K562 (cell line): ENCODE data around the gene MFNG. TPM values are rescaled to one million over a fixed set of nuclear protein-coding genes. Genes with fewer than 3 reads are reported as not detected.

ENCODE experiments used
- ATAC-seq: fragments of 200-7000 bp; cut with Tn5 transposase; 3 replicates; pipeline ENCODE4 v1.9.1; 2020; ENCODE audit warnings: moderate library complexity
- BruUV-seq: library from RNA; stranded (reverse); fragments of 400-500 nt; replicated peaks from 2 replicates; lab custom pipeline; 2021; lab: Mats Ljungman, UMichigan
- CTCF ChIA-PET: fragments of 300-600 bp; formaldehyde crosslinking; extraction: SDS; loops from one replicate; lab custom pipeline; 2021; ENCODE audit warnings: low intra/inter-chr PET ratio; lab: Yijun Ruan, JAX
- POLR2A ChIA-PET: fragments of 300-600, 350-650 bp; sonication (Branson Sonifier 250); formaldehyde crosslinking; extraction: SDS; loops from one replicate; lab custom pipeline; 2021; ENCODE audit warnings: antibody characterized with exemption, inconsistent platforms; lab: Yijun Ruan, JAX
- DNase-seq, 4 experiments: peaks; one replicate each; pipeline versions ENCODE4 v3.0.0 to v3.0.0-alpha.2; 2011 to 2018; ENCODE audit warnings: low spot score in 3 of 4, mixed read lengths in 3 of 4; ENCODE audit errors: extremely low read depth in 1 of 4
- FAIRE-seq: peaks from 2 replicates; lab custom pipeline; 2011; peaks lifted over from hg19 to GRCh38; lab: Jason Lieb, UNC
- H2AFZ ChIP-seq: 2 replicates; pipeline ENCODE4 v1.6.0; 2011; ENCODE audit warnings: low read depth, low read length, control low read depth, inconsistent platforms
- H3K27ac ChIP-seq: fragments of 200-600 bp; 3 replicates; pipeline ENCODE4 v1.8.0; 2011; ENCODE audit warnings: low read depth, mild to moderate bottlenecking, control low read depth, inconsistent platforms, low read length, moderate library complexity, mixed read lengths; ENCODE audit errors: extremely low read depth
- H3K27me3 ChIP-seq, 2 experiments: fragments of 300-600 bp in 1 of 2; 2 replicates in 1 of 2; 3 replicates in 1 of 2; pipeline versions ENCODE4 v1.6.0 to v1.8.0; 2011; ENCODE audit warnings: inconsistent platforms in 2 of 2, low read length in 2 of 2, mild to moderate bottlenecking in 1 of 2, mixed read lengths in 1 of 2, moderate library complexity in 1 of 2; ENCODE audit not compliant: control insufficient read depth in 2 of 2, insufficient read depth in 2 of 2
- H3K36me3 ChIP-seq: fragments of 300-600 bp; 3 replicates; pipeline ENCODE4 v1.8.0; 2011; ENCODE audit warnings: mild to moderate bottlenecking, low read length, inconsistent platforms; ENCODE audit not compliant: control insufficient read depth, insufficient read depth
- H3K4me1 ChIP-seq, 2 experiments: fragments of 200-600 bp in 1 of 2; replicated peaks in 1 of 2; 2 replicates in 1 of 2; 3 replicates in 1 of 2; pipeline versions ENCODE4 v1.5.1 to v1.8.0; 2011; ENCODE audit warnings: inconsistent platforms in 2 of 2, low read length in 2 of 2, mild to moderate bottlenecking in 1 of 2, mixed read lengths in 1 of 2, moderate library complexity in 1 of 2; ENCODE audit not compliant: control insufficient read depth in 2 of 2, insufficient read depth in 2 of 2
- H3K4me2 ChIP-seq: 2 replicates; pipeline ENCODE4 v1.6.1; 2011; ENCODE audit warnings: low read length, control low read depth, inconsistent platforms, mixed read lengths; ENCODE audit not compliant: insufficient read depth
- H3K4me3 ChIP-seq: fragments of 200-600 bp; sonication (generic), shearing (Covaris generic); 2 replicates; pipeline ENCODE4 v1.5.1; 2016; ENCODE audit warnings: control low read depth, inconsistent platforms
- H3K79me2 ChIP-seq: fragments of 200-600 bp; 3 replicates; pipeline ENCODE4 v1.8.0; 2011; ENCODE audit warnings: low read length, inconsistent platforms; ENCODE audit not compliant: control insufficient read depth, insufficient read depth
- H3K9ac ChIP-seq, 2 experiments: 2 replicates each; pipeline versions ENCODE4 v1.6.0 to v1.6.1; 2011; ENCODE audit warnings: low read depth in 2 of 2, low read length in 2 of 2, control low read depth in 1 of 2, inconsistent platforms in 1 of 2, mild to moderate bottlenecking in 1 of 2, mixed read lengths in 1 of 2; ENCODE audit not compliant: insufficient read depth in 1 of 2
- H3K9me1 ChIP-seq: one replicate; pipeline ENCODE4 v1.6.0; 2011; ENCODE audit warnings: inconsistent platforms, mild to moderate bottlenecking, low read length, moderate library complexity; ENCODE audit not compliant: control insufficient read depth, insufficient read depth
- H3K9me3 ChIP-seq: replicated peaks from 2 replicates; pipeline ENCODE4 v1.5.1; 2011; ENCODE audit warnings: low read depth, low read length, inconsistent platforms; ENCODE audit not compliant: control insufficient read depth, insufficient read depth
- H4K20me1 ChIP-seq: replicated peaks from 2 replicates; pipeline ENCODE4 v1.6.1; 2011; ENCODE audit warnings: low read length, inconsistent platforms, mixed read lengths; ENCODE audit not compliant: control insufficient read depth, insufficient read depth
- CHD4 ChIP-seq: fragments of 200-600 bp; sonication (generic); IDR thresholded peaks from 3 replicates; pipeline ENCODE4 v1.6.1; 2012; ENCODE audit warnings: low read depth, mild to moderate bottlenecking, mixed read lengths, low read length, inconsistent platforms; ENCODE audit not compliant: insufficient read depth, insufficient replicate concordance, poor library complexity, severe bottlenecking
- FOXM1 ChIP-seq, 2 experiments: fragments of 450-650 bp in 1 of 2; sonication (generic) in 1 of 2; formaldehyde crosslinking in 1 of 2; IDR thresholded peaks; 2 replicates each; pipeline versions ENCODE4 v1.6.1 to v1.9.0; 2017 to 2022; ENCODE audit warnings: low read depth in 2 of 2, mild to moderate bottlenecking in 2 of 2, missing genetic modification reagents in 1 of 2, moderate library complexity in 1 of 2
- JUNB ChIP-seq: fragments of 450-650 bp; formaldehyde crosslinking; conservative IDR thresholded peaks from 2 replicates; pipeline ENCODE4 v1.4.0; 2020; ENCODE audit warnings: mild to moderate bottlenecking
- L3MBTL2 ChIP-seq: fragments of 450-650 bp; IDR thresholded peaks from 2 replicates; pipeline ENCODE4 v1.6.1; 2016; ENCODE audit warnings: mild to moderate bottlenecking, moderate library complexity
- MTA3 ChIP-seq: fragments of 450-650 bp; formaldehyde crosslinking; IDR thresholded peaks from 2 replicates; pipeline ENCODE4 v1.6.1; 2017; ENCODE audit warnings: mild to moderate bottlenecking, borderline replicate concordance
- PHTF2 ChIP-seq: fragments of 250-450 bp; sonication (Bioruptor Pico); IDR thresholded peaks from 2 replicates; pipeline ENCODE4 v1.5.0; 2021; ENCODE audit warnings: mild to moderate bottlenecking
- RB1 ChIP-seq: fragments of 450-650 bp; IDR thresholded peaks from 2 replicates; pipeline ENCODE4 v1.6.1; 2017; ENCODE audit warnings: low read depth, mild to moderate bottlenecking
- RBFOX2 ChIP-seq: fragments of 200-400 bp; formaldehyde crosslinking; IDR thresholded peaks from 2 replicates; pipeline ENCODE4 v1.6.1; 2017; ENCODE audit warnings: low read depth, mild to moderate bottlenecking, low read length, moderate library complexity
- SIX5 ChIP-seq, 2 experiments: IDR thresholded peaks; 2 replicates each; pipeline ENCODE4 v1.6.1; 2011; ENCODE audit warnings: low read length in 2 of 2, borderline replicate concordance in 1 of 2, low read depth in 1 of 2, mild to moderate bottlenecking in 1 of 2, moderate library complexity in 1 of 2; ENCODE audit not compliant: insufficient read depth in 1 of 2
- SMC3 ChIP-seq: conservative IDR thresholded peaks from 2 replicates; pipeline ENCODE4 v1.6.1; 2011; ENCODE audit warnings: low read depth, low read length, improper control_type of control experiment; ENCODE audit not compliant: insufficient read depth
- ZFX ChIP-seq: sonication (generic); formaldehyde crosslinking; IDR thresholded peaks from 2 replicates; pipeline ENCODE4 v1.8.0; 2022; ENCODE audit warnings: mild to moderate bottlenecking, missing genetic modification reagents, moderate library complexity
- ZNF263 ChIP-seq: sonication (generic); formaldehyde crosslinking; IDR thresholded peaks from 2 replicates; pipeline ENCODE4 v1.8.0; 2022; ENCODE audit warnings: mild to moderate bottlenecking, missing genetic modification reagents, borderline replicate concordance
- ZNF354B ChIP-seq: fragments of 250-450 bp; sonication (Bioruptor Pico); IDR thresholded peaks from 2 replicates; pipeline ENCODE4 v1.4.0; 2020
- WGBS: fragments of 100-300 bp; shearing (Covaris generic); methylation state at CpG from one replicate; pipeline ENCODE4 v1.1.6; 2016; ENCODE audit warnings: low coverage, mixed read lengths; ENCODE audit not compliant: insufficient coverage; ENCODE audit errors: missing lambda C conversion rate; 5-methylcytosine and 5-hydroxymethylcytosine counted together
- in situ Hi-C: fragments of 300-500 bp; cut with MboI; formaldehyde crosslinking; loops from 4 replicates; pipeline ENCODE4 v1.15.0; 2018; ENCODE audit warnings: inconsistent platforms, mixed read lengths
- intact Hi-C: fragments of 100-400 bp; cut with micrococcal nuclease; formaldehyde crosslinking; loops from 2 replicates; pipeline ENCODE4 v1.14.2; 2022
- polyA plus RNA-seq, 8 experiments: library from polyadenylated mRNA; depleted of rRNA in 4 of 8; stranded (reverse) in 5 of 8; unstranded in 3 of 8; fragments of >200 nt; fragmentation: Nextera tagmentation in 2 of 8; fragmentation: Illumina TruSeq in 1 of 8; extraction: Ambion mirVana in 2 of 8; extraction: Trizol in 1 of 8; gene quantifications; 2 replicates each; pipeline versions ENCODE4 v1.2.1 to v1.2.3, GENCODE V29; 2011 to 2014; ENCODE audit warnings: inconsistent platforms in 1 of 8, missing spikeins in 1 of 8
- total RNA-seq, 7 experiments: library from RNA; depleted of rRNA in 6 of 7; stranded (reverse); fragments of >200 nt in 6 of 7; fragmentation: Illumina TruSeq in 2 of 7; extraction: Trizol in 2 of 7; gene quantifications; 2 replicates each; pipeline versions ENCODE4 v1.2.1 to v1.2.3, GENCODE V29; 2011 to 2021; ENCODE audit warnings: low replicate concordance in 1 of 7

MFNG gene
- total and polyA plus RNA-seq, 9 of the 15 experiments (the other 6 are each of a cell fraction or from before 2014, with no cell fraction given): 0.13 to 0.73 (median 0.38) TPM; not detected in 4

DNA sequence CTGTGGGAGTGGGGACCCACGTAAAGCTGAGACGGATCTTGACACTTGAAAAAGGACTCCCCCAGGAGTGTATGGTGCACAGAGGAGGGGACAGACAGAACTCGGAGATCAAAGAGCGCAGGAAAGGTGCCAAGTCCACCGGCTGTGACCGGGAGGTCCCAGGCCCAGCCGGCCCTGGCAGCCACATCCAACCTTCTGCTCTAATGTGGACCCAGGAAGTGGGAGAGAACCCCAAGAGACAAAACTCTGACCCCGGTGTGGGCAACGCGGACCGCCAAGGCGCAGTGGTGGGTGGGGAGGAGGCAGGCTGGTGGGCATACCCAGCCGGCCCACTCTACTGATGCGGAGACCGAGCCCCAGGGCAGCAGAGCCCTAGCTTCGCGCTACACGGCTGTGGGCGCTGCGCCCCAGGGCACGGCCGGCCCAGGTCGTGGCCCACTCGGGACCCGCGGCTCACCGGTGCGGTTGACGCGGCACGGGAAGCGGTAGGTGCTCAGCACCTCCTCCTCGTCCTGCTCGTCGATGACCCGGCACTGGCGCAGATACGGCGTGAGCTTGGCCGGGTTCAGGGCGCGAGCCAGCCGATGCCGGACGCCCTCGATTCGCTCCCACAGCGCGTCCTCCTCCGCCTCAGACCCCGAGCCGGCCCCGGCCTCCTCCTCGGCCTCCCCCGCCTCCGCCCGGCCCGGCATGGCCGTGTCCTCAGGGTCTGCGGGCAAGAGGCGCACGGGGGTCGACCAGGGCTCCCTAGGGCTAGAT is 32.5 kb upstream of the MFNG start:
- Histone ChIP-seq H2AFZ (peak overlapping the region; percentile 68), H3K4me2 (peak overlapping the region; percentile 75), H4K20me1 (no peaks in the 10 kb centered on the region), H3K9ac (peak overlapping the region; percentile 44 to 91; a peak in 3 of 4 replicates), H3K27me3 (no peaks in the 10 kb centered on the region; a peak in 1 of 5 replicates), H3K9me3 (no peaks in the 10 kb centered on the region), H3K36me3 (peaks cover 8% of the 10 kb centered on the region; the same call in 2 of the 3 replicates), H3K4me3 (peak overlapping the region; percentile 52), H3K4me1 (peaks cover 9 to 30% of the 10 kb centered on the region in 2 experiments; a peak in 4 of 5 replicates), H3K79me2 (no peaks in the 10 kb centered on the region; the same call in 2 of the 3 replicates), H3K27ac (no peak overlapping the region), H3K9me1 (no peaks in the 10 kb centered on the region)
- ChIA-PET CTCF (no interaction called here), POLR2A (no interaction called here)
- ATAC-seq (peak; percentile 73), FAIRE-seq (no peak), DNase-seq (peak in 2 of 4 experiments; percentile 24 to 26)
- BruUV-seq: no TSS peak
- WGBS: 45% methylated on average over 16 of the region's 63 CpGs
- intact Hi-C loops: no loop called here
- in situ Hi-C loops: no loop called here
- TF ChIP-seq CHD4: no peak
- peak; percentile 55; the same call in 1 of the 2 replicates for TF ChIP-seq ZNF263
- peak; percentile 64; the same call in 1 of the 2 replicates for TF ChIP-seq ZFX
- TF ChIP-seq SMC3: no peak
- 0 out of 2 replicates have a peak, but pooled peaks have one; percentile 38 for TF ChIP-seq L3MBTL2
- TF ChIP-seq ZNF354B (CRISPR knock-in tag): no peak
- TF ChIP-seq PHTF2 (CRISPR knock-in tag): no peak
- no peak for TF ChIP-seq SIX5 (IDR thresholded peaks at IDR 0.05; ENCODE audit: borderline replicate concordance in 1 of 2, insufficient read depth in 1 of 2, low read depth in 1 of 2, low read length in 2 of 2)
- TF ChIP-seq RB1: no peak
- no peak for TF ChIP-seq MTA3
- TF ChIP-seq JUNB (CRISPR knock-in tag): no peak
- TF ChIP-seq FOXM1 (IDR thresholded peaks at IDR 0.05; ENCODE audit: low read depth): no peak
- 0 out of 2 replicates have a peak, but pooled peaks have one; percentile 45 for TF ChIP-seq FOXM1 (CRISPR knock-in tag; IDR thresholded peaks at IDR 0.05; ENCODE audit: low read depth)
- TF ChIP-seq RBFOX2: peak; percentile 44; the same call in 1 of the 2 replicates
